Sigmoid colon (tissue), 7 donors: ENCODE measurements around the gene KYAT1. TPM values are rescaled to one million over a fixed set of nuclear protein-coding genes. Genes with fewer than 3 reads are reported as not detected.

Experiments
- DNase-seq: peaks from one replicate; pipeline ENCODE4 v3.0.0-alpha.2; 2019
- H3K27ac ChIP-seq, 4 donors: fragments of 200-600 bp; sonication (generic); one replicate each; pipeline ENCODE4 v1.5.1; 2016 to 2019; ENCODE audit warnings: mild to moderate bottlenecking in 1 of 4
- H3K27me3 ChIP-seq, 3 donors: fragments of 200-600 bp; sonication (generic); one replicate each; pipeline ENCODE4 v1.5.1; 2019; ENCODE audit warnings: mild to moderate bottlenecking in 1 of 3
- H3K36me3 ChIP-seq, 4 donors: fragments of 200-600 bp; sonication (generic); one replicate each; pipeline ENCODE4 v1.5.1; 2016 to 2019
- H3K4me1 ChIP-seq, 4 donors: fragments of 200-600 bp; sonication (generic); one replicate each; pipeline ENCODE4 v1.5.1; 2017 to 2019
- H3K4me3 ChIP-seq, 4 donors: fragments of 200-600 bp; sonication (generic); one replicate each; pipeline ENCODE4 v1.5.1; 2017 to 2019; ENCODE audit warnings: mild to moderate bottlenecking in 2 of 4, moderate library complexity in 1 of 4
- H3K9me3 ChIP-seq, 4 donors: fragments of 200-600 bp in 3 of 4; sonication (generic) in 3 of 4; one replicate each; pipeline versions ENCODE4 v1.5.1 to v1.6.1; 2013 to 2019
- CTCF ChIP-seq, 4 experiments: fragments of 450-650 bp in 3 of 4; fragments of 200-600 bp in 1 of 4; IDR thresholded peaks; one replicate each; pipeline ENCODE4 v1.5.1; 2016 to 2019; ENCODE audit warnings: antibody characterized with exemption in 4 of 4, mild to moderate bottlenecking in 3 of 4, moderate library complexity in 2 of 4
- EP300 ChIP-seq, 4 donors: sonication (generic); formaldehyde crosslinking; IDR thresholded peaks; one replicate each; pipeline ENCODE4 v1.6.1; 2017; ENCODE audit warnings: antibody characterized with exemption in 4 of 4
- POLR2A ChIP-seq, 2 donors: fragments of 450-650 bp; IDR thresholded peaks; one replicate each; pipeline ENCODE4 v1.6.1; 2016; ENCODE audit warnings: antibody characterized with exemption in 2 of 2, mild to moderate bottlenecking in 2 of 2, moderate library complexity in 2 of 2
- POLR2AphosphoS5 ChIP-seq, 4 donors: sonication (generic); formaldehyde crosslinking; IDR thresholded peaks; one replicate each; pipeline ENCODE4 v1.6.1; 2017; ENCODE audit warnings: antibody characterized with exemption in 4 of 4
- WGBS, 2 donors: extraction: QIAGEN DNeasy Blood & Tissue Kit; methylation state at CpG; one replicate each; pipeline ENCODE4 v1.1.7; 2013; 5-methylcytosine and 5-hydroxymethylcytosine counted together
- intact Hi-C: fragments of 100-400 bp; cut with DNase I; formaldehyde crosslinking; loops from one replicate; pipeline ENCODE4 v1.15.1; 2023
- polyA plus RNA-seq, 3 donors: library from polyadenylated mRNA; stranded (reverse); fragments of 200-250 nt; gene quantifications; one replicate each; pipeline ENCODE4 v1.2.3, GENCODE V29; 2013
- total RNA-seq, 4 donors: library from RNA; depleted of rRNA; stranded (reverse); fragments of >200 nt; gene quantifications; one replicate each; pipeline ENCODE4 v1.1.0, GENCODE V29; 2016
- donor health status: healthy with polysubstance abuse.
- donor health status: Bipolar disorder and iron deficiency.
- donor health status: healthy.

KYAT1 gene
- total and polyA plus RNA-seq, 7 donors = 0.60 to 8.0 (median 4.5) TPM

GRCh38 chr9:128917151-128917849, 35.5 kb upstream of the KYAT1 start:
- intact Hi-C loops = no loop called here
- Histone ChIP-seq H3K27me3 (no peaks in the 10 kb centered on the region), H3K27ac (peak overlapping the region; percentile 76 to 88 (median 82)), H3K4me1 (peaks cover 0 to 90% (median 80%) of the 10 kb centered on the region in 4 donors), H3K9me3 (no peaks in the 10 kb centered on the region), H3K4me3 (no peak overlapping the region), H3K36me3 (peaks cover 4 to 25% (median 10%) of the 10 kb centered on the region in 4 donors)
- TF ChIP-seq EP300 (IDR thresholded peaks at IDR 0.05) (no peak), POLR2AphosphoS5 (IDR thresholded peaks at IDR 0.05) (peak; percentile 40 to 62 (median 48))
- WGBS, 2 donors = 67 to 79% methylated on average over 26 of the region's 26 CpGs
- peak; percentile 93 for DNase-seq

GRCh38 chr9:128916745-128917144, 35.0 kb upstream of the KYAT1 start:
- Histone ChIP-seq H3K27ac (peak overlapping the region; percentile 76 to 88 (median 82)), H3K4me1 (peaks cover 0 to 91% (median 84%) of the 10 kb centered on the region in 4 donors), H3K27me3 (no peaks in the 10 kb centered on the region), H3K4me3 (no peak overlapping the region), H3K9me3 (no peaks in the 10 kb centered on the region), H3K36me3 (peaks cover 4 to 25% (median 10%) of the 10 kb centered on the region in 4 donors)
- TF ChIP-seq EP300 (IDR thresholded peaks at IDR 0.05) = no peak
- WGBS, 2 donors = 89 to 91% methylated on average over 11 of the region's 11 CpGs
- intact Hi-C loops = no loop called here
- DNase-seq = no peak

- intact Hi-C loops = no loop called here
Observed at GRCh38 chr9:128916204-128916603, 34.5 kb upstream of the KYAT1 start.

GRCh38 chr9:128913995-128914772, 32.4 kb upstream of the KYAT1 start:
- H3K4me1 ChIP-seq = peaks cover 0 to 92% (median 84%) of the 10 kb centered on the region in 4 donors
- intact Hi-C loops = no loop called here
- no peaks in the 10 kb centered on the region for H3K27me3 ChIP-seq
- DNase-seq = no peak
- H3K27ac ChIP-seq = peak overlapping the region; percentile 65 to 88 (median 78)
- H3K36me3 ChIP-seq = peaks cover 8 to 41% (median 20%) of the 10 kb centered on the region in 4 donors
- TF ChIP-seq POLR2A (IDR thresholded peaks at IDR 0.05) (no peak), EP300 (IDR thresholded peaks at IDR 0.05) (no peak), POLR2AphosphoS5 (IDR thresholded peaks at IDR 0.05) (no peak), CTCF (IDR thresholded peaks at IDR 0.05) (no peak)
- H3K9me3 ChIP-seq = no peaks in the 10 kb centered on the region
- 86 to 88% methylated on average over 23 of the region's 23 CpGs for whole genome bisulfite sequencing, 2 donors
- H3K4me3 ChIP-seq = no peak overlapping the region

More at GRCh38 chr9:128916204-128916603, 34.5 kb upstream of the KYAT1 start:
- peaks cover 4 to 25% (median 10%) of the 10 kb centered on the region in 4 donors for H3K36me3 ChIP-seq
- no peaks in the 10 kb centered on the region for H3K27me3 ChIP-seq
- peak; percentile 81 for DNase-seq
- H3K27ac ChIP-seq = peak overlapping the region; percentile 76 to 88 (median 82)
- TF ChIP-seq POLR2AphosphoS5 (IDR thresholded peaks at IDR 0.05) (peak in 1 of 4 donors; percentile 47), CTCF (IDR thresholded peaks at IDR 0.05) (no peak)
- H3K9me3 ChIP-seq = no peaks in the 10 kb centered on the region
- peaks cover 0 to 91% (median 84%) of the 10 kb centered on the region in 4 donors for H3K4me1 ChIP-seq
- H3K4me3 ChIP-seq = no peak overlapping the region
- 93% methylated on average over 18 of the region's 18 CpGs for WGBS, 2 donors

GRCh38 chr9:128913048-128913900, 31.5 kb upstream of the KYAT1 start:
- peaks cover 0 to 89% (median 80%) of the 10 kb centered on the region in 4 donors for H3K4me1 ChIP-seq
- 82 to 87% methylated on average over 15 of the region's 15 CpGs for WGBS, 2 donors
- H3K9me3 ChIP-seq = no peaks in the 10 kb centered on the region
- peaks cover 17 to 44% (median 28%) of the 10 kb centered on the region in 4 donors for H3K36me3 ChIP-seq
- peak overlapping the region; percentile 60 to 88 (median 68) for H3K27ac ChIP-seq
- intact Hi-C loops = no loop called here
- no peaks in the 10 kb centered on the region for H3K27me3 ChIP-seq
- TF ChIP-seq CTCF (IDR thresholded peaks at IDR 0.05) = no peak
- TF ChIP-seq POLR2AphosphoS5 (IDR thresholded peaks at IDR 0.05) = no peak
- TF ChIP-seq POLR2A (IDR thresholded peaks at IDR 0.05) = no peak
- no peak for TF ChIP-seq EP300 (IDR thresholded peaks at IDR 0.05)
- DNase-seq = no peak
- no peak overlapping the region for H3K4me3 ChIP-seq
